GM21390 (cell line): Measurements from ENCODE around the gene ADARB2.

Experiments
- ATAC-seq: cut with Tn5 transposase; IDR thresholded peaks from one replicate; pipeline ENCODE4 v1.9.1; 2021; ENCODE audit not compliant: unreplicated experiment

ADARB2 gene

GRCh38 chr10:1687190-1687589 lies 50.1 kb downstream of the ADARB2 start:
- no peak for ATAC-seq

GRCh38 chr10:1686491-1686749 lies 50.9 kb downstream of the ADARB2 start:
- ATAC-seq, result no peak

GRCh38 chr10:1685699-1686490 lies 51.4 kb downstream of the ADARB2 start:
- no peak for ATAC-seq

- no peak for ATAC-seq
Measured at GRCh38 chr10:1684991-1685390, 52.3 kb downstream of the ADARB2 start.

- ATAC-seq, result no peak
Measured at GRCh38 chr10:1683649-1684048, 53.7 kb downstream of the ADARB2 start.

GRCh38 chr10:1679821-1680650 lies 57.3 kb downstream of the ADARB2 start:
- no peak for ATAC-seq

- no peak for ATAC-seq
Measured at GRCh38 chr10:1678084-1678483, 59.2 kb downstream of the ADARB2 start.

GRCh38 chr10:1677307-1677939 lies 59.9 kb downstream of the ADARB2 start:
- no peak for ATAC-seq

- ATAC-seq, result no peak
Measured at GRCh38 chr10:1674501-1674900, 62.8 kb downstream of the ADARB2 start.

GRCh38 chr10:1673568-1674345 lies 63.6 kb downstream of the ADARB2 start:
- no peak for ATAC-seq

- no peak for ATAC-seq
Measured at GRCh38 chr10:1672001-1672781, 65.1 kb downstream of the ADARB2 start.

GRCh38 chr10:1671366-1672000 lies 65.8 kb downstream of the ADARB2 start:
- ATAC-seq, result no peak

GRCh38 chr10:1670541-1671365 lies 66.6 kb downstream of the ADARB2 start:
- no peak for ATAC-seq

- ATAC-seq, result no peak
Measured at GRCh38 chr10:1669433-1669832, 67.9 kb downstream of the ADARB2 start.

- no peak for ATAC-seq
Measured at GRCh38 chr10:1668399-1668798, 68.9 kb downstream of the ADARB2 start.

GRCh38 chr10:1667392-1667791 lies 69.9 kb downstream of the ADARB2 start:
- no peak for ATAC-seq

- ATAC-seq, result no peak
Measured at GRCh38 chr10:1666147-1666546, 71.2 kb downstream of the ADARB2 start.

GRCh38 chr10:1665681-1666080 lies 71.6 kb downstream of the ADARB2 start:
- ATAC-seq, result no peak

- ATAC-seq, result no peak
Measured at GRCh38 chr10:1665021-1665661, 72.2 kb downstream of the ADARB2 start.
